Fibroblast of the conjunctiva (primary cell): ENCODE measurements around the gene YOD1.

Experiments used
- DNase-seq: peaks from one replicate; pipeline ENCODE4 v3.0.0-alpha.2; 2010; ENCODE audit warnings: low read depth

YOD1 gene

DNA sequence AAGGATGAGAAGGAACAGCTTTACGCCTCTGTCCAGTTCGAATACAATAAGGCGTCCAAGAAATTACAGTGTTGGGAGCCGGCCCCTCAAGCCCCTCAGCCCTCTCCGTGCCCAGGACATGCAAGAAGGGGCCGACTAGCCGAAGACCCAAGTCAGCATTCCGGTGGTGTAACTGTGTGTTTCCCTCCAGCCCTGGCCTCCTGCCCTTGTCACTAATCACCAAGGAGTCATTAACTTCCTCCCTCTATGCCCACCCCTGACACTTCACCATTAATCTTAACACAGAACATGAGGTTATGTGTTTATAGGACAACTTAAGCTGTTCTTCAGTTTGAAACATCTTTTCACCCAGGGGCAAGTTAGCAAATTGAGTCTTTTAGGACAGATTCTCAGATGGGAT, 21.2 kb upstream of the YOD1 start:
- DNase-seq: no peak

DNA sequence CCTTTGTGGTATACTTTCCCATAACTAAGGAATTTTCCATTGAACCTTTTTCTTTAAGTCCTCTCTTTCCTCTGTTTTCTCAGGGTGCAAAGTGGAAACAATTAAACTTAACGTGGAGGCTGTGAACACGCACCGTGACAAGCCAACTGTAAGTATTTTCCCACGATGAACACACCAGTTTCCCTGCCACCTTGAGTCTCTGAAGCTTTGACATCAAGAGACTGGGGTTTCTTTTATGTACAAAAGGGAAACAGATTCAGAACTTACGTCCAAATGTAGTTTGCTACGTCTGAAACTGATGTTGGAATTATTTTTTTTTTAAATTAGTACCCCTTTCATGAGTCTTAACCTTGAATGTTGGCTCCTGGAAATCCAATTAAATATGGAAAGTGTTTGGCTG, 20.4 kb upstream of the YOD1 start:
- no peak for DNase-seq

DNA sequence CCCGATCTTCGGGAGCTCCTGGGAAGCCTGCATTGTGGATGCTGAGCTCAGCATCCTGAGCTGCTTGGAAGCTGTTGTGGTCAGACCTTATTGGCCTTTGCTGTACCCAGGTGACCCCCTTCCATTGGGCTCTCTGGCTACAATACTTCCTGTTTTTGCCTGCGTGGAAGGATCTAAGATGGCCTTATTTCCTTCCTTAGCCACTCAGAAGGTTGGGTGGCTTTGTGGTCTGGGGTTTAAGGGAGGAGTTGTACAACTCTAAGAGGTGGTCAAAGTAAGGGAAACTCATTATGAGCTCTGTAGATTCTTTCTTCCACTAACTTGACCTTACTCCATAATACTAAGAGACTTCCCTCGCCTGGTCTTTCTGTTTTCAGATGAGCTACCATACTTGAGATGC, 19.8 kb upstream of the YOD1 start:
- no peak for DNase-seq

DNA sequence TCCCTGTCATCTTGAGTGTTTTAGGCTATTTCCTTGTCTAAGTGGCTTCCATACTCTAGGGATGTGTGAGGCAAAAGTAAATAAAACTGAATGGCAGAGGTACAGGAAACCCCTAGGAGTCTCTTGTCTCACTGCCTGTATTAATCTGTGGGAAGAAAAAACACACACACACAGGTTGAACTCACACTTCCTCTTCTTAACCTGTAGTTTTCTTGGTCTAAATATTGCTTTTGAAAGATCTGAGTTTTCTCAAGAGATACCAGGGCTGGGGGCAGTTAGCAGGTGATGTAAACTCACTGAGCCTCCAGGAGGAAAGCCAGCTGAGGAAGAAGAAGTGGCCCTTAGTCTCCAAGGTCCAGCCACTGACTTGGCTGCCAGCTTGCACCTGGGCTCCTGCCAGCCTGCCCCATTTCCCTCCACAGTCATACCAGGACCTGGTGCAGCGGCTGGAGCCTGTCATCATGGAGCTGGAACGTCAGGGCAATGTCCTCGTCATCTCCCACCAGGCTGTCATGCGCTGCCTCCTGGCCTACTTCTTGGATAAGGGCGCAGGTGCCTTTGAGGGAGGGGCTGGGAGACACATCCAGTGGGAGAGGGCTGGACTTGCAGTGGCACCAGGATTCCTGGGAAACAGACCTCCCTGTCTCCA, 19.0 kb upstream of the YOD1 start:
- no peak for DNase-seq

DNA sequence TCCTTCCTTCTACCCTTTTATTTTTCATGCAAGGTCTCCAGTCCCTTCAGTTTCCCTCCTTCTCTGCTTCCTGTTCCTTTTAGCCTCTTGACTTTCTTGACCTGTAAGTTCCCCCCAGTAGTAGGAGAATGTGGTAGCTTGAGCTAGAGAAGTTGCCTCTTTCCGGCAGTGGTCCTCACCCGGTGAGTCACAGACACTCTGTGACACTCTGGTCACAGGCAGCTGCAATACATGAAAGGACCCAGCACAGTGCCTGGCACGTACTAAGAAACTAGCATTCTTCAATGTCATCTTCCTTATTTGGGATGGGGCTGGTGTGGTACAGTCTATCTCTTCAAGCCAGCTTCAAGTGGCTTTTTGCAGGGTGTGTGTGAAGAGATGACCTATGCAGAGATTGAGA, 18.1 kb upstream of the YOD1 start:
- DNase-seq: no peak

DNA sequence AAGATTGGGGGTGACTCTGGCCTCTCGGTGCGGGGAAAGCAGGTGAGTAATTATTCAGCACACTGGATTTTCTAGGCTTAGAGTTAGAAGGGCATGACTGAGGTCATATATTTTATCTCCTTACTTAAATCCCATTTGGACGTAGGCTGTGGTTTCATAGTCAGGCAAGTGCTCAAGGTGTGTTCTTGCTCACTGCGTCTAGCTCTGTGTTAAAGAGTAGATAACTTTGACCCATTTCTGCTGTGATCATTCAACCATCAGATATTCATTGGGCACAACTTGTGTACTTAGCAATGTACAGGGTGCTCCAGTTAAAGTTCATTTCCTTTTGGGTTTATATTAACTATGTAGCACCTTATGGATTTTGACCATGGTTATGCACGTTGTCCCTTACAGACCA, 16.7 kb upstream of the YOD1 start:
- DNase-seq: no peak

DNA sequence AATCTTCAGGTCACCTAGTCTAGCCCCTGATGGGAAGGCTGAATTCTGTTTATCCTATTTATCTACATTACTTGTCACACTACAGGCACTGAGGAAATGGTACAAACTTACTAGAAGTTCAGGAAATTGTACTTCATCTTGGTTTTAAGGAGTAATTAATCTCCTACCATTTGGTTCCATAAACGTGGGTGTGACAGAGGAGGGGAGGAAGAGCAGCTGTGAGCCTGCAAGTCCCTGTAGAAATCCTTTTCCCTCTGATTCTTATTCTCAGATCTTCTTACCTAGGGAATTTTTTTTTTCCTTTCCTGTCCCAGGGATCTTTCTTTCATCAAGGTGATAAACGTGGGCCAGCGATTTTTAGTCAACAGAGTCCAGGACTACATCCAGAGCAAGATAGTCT, 16.2 kb upstream of the YOD1 start:
- no peak for DNase-seq

DNA sequence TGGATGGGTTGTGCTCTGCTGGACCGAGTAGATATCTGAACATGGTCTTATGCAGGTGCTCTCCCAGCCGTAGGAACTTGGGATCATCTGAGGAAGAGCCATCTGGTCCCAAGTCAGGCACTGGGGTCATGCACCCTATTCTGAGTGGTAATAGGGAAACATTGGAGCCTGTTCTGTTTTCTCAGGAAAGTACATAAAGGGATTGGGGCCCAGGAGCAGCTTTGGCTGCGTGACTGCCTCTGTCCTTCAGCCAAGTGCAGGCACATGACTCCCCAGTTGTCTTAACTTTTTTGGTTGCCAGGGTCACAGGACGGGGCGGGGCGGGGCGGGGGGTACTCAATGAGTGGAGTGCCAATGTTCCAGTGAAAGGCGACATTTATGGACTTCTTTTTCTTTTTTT, 13.6 kb upstream of the YOD1 start:
- no peak for DNase-seq

DNA sequence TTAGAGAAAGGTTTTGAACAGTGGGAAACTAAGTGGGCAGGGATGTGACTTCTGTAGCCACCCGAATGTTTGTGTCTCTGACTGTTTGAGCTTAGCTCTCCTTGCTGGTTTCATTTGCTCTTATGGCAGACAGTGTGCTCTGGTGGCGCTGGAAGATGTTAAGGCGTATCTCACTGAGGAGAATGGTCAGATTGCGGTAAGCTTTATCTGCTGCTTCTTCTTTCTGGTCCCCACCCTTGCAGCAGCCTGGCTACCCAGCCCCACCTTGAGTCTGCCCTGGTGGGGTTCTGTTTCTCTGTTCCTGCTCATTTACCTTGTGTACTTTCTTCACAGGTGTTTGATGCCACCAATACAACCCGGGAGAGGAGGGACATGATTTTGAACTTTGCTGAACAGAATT, 12.0 kb upstream of the YOD1 start:
- DNase-seq: no peak

DNA sequence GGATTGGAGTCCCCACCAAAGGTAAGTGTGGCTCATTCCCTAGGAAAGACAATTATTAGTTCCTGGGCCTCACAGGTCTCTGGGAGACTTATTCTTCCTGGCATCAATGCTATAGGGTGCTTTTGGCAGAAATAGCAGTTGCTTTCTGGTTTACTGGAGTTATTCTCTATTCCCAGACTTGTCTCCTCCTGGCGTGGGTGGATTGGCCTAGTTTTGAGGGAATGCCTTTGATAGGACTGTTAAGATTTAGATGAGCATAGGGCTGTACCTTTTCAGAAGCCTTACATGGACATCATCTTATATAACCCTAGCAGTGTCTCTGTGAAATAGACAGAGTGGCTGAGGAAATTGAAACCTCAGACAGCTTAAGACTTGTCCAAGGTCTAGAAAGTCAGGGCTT, 11.1 kb upstream of the YOD1 start:
- DNase-seq: no peak

DNA sequence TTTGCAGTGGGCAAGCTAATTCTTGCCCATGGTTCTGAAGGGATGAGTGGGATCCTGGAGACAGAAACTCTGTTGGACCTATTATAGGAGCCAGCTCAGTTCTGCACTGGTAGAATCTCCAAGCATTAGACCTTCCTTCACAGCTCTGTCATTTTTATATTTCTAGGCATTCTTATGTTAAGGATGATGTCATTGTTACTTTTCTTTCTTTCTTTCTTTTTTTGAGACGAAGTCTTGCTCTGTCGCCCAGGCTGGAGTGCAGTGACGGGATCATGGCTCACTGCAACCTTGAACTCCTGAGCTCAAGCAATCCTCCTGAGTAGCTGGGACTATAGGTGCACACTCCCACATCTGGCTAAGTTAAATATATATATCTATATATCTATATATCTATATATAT, 9.6 kb upstream of the YOD1 start:
- no peak for DNase-seq

DNA sequence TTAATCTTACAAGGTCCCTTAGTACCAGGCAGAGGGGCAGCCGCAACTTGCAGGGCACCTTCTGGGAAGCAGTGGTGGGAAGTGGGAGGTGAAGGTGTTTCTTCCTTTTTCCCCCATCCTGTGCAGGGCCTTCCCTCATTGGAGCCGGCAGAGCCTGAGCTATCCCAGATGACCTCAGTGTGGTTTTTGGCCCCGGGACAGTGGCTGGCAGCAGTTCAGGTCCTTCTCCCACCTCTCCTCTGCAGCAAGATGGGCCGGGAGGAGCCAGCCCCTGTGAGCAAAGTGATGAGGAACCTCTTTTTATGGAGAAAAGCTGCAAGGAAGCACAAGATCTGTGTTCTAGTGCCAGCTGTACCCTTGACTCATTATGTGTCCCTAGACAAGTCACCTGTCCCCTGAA, 8.9 kb upstream of the YOD1 start:
- DNase-seq: no peak

DNA sequence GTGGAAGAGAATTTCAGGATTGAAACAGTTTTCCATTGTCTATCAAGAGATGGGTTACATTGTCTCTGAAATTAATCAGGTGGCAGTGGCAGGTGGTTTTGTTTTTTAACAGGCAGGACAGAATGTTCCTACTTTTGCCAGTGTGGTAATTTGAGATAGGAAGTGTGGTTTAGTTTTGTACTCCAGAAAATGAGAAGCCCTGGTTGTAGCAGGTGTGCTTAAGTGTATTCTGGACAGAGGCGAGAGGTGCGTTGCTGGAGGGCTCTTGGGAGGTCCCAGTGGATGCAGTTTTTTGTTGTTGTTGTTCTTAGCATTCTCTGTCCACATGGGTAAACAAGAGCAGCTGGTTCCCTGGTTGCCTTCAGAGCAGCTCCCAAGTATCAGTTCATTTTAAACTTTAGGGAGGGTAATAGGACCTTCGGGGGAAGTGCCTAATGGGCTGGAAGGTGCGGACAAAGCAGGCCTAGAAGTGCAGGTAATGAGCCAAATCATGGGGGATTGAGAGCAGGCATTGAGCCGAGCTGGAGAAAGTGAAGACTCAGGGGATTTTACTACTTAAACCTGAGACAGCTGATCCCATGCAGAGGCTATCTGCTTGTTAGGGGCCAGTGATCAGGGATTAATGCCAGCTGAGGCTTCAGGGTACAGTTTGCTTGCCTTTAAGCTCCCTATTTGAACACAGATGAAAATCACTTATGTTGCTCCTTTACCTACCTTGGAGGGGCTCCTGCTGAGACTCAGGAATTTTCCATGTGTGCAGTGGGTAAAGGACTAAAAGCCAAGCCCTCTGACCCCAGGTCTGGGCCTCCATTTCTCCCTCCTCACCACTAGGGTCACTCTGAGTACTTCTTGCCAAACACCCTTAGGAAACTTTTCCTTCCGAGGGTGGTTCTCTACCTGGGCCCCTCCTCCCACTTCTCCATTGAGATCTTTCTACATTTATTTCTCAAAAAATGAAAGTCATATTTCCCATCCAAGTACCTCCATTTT, 8.2 kb upstream of the YOD1 start:
- DNase-seq: no peak

DNA sequence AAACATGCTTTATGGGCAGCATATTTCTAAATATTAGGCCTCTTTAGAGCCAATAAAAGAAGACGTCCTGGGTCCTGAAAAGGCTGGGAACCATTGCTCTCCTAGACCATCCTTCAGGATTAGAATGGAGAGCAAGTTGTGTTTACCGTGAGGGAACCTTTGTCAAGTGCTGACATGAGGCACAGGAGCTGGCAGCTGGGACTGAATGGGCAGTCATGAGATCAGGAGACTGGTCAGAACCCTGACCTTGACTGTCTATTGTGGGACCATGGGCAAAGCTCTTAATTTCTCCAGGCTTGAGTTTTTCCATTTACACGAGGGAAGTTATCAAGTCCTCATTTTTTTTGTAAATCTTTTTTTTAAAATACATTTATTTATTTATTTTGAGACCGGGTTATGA, 7.2 kb upstream of the YOD1 start:
- no peak for DNase-seq

DNA sequence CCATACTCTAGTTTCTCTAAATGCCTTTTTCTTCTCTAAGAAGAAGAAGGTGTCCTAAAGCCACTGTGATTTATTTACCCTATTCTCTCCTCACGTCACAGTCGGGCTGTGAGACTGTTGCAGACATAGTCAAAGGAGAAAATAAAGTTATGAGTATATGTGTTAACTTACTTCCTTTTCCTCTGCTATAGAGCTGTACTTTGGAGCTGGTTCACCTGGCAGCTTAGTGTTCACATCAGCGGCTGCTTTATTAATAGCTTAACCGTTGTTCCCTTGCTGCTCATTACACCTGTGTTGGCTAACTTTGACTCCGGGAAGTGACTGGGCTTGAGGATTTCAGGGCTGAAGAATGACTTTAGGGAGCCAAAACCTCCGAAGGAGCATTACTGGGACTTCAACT, 5.7 kb upstream of the YOD1 start:
- DNase-seq: no peak

DNA sequence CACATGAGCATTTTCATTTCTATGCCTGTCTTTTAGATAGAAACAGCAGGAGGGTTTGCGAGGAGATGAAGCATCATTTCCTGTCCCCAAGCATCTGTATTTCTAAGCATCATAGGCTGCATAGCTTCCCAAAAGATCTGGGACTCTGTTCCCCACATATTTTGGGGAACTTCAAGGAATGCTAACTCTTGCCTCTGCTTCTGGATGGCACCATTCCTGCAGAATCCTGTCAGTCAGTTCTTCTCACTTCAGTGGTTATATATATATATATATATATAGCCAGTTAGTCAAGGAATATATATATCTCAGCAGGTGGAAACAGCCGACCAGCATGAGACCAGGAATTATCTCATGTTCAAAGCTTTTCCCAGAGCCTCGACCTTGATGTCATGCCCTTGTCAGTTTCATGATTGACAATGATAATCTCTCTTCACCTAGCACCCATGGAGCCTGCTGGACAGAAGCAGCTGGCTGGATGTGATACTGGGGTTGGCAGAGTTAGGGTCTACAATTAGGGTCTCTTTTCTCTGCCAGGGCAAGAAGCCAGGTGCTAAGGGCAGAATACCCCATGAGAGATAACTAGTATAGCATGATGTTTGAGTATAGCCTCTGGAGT, 4.5 kb upstream of the YOD1 start:
- no peak for DNase-seq

DNA sequence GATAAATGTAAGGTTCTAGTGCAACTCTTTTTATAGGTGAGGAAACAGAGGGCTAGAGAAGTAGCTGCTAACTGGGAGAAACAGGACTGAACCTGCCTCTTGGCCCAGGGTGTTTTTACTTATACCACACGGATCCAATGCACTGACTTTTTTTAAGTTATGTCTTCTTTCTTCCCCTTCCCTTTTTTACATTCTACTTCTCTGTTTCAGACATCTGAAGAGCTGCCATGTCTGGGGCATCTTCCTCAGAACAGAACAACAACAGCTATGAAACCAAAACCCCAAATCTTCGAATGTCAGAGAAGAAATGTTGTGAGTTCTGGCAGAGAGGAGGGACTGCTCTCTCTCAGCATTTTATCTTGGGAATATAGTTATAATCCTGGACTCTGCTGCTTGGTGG, 3.5 kb upstream of the YOD1 start:
- DNase-seq: no peak

DNA sequence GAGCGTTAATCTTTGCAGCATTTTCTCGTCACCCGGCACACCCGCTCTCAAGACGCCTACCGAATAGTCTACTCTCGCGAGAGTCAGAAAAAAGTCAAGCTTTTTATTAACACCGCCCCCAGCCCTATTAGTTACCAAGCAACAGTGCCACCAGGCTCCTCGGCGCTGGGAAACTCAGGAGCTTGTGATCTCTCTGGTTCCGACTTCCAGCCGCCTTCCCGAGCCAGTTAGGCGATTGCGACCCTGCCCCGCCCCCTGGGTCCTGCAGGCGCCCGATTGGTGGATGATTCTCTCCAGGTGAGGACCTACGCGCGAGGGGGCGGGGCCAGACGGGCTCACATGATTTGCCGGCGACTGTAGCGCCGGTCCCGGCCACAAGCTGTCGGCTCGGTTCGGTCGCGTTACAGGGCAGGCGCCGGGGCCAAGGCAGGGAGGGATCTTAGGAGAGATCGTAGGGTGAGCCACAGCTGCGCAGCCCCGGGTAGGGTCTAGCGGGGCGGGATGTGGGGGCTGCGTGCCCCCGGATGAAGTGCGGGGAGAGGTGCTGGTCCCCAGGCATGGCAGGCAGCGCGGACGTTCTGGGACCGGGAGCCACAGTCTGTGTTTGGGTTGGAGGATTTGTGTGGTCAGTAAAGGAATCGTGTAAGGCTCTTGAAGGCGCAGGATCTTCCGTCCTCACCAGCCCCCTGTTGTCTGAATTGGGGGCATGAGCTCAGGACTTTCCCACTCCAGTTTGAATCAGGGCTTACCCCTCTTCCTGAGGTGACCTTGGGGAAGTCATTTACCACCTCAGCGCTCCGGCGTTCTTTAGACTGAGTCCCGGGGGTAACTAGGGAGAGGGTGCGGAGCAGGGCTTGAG, 2.1 kb upstream of the YOD1 start, which contains the start of gene PFKFB2:
Gene PFKFB2 (plus strand): TSS at position 365 of the 859 bp plus-strand sequence. CDS start 1,443 bp downstream, outside the sequence.
- peak; percentile 88 for DNase-seq

DNA sequence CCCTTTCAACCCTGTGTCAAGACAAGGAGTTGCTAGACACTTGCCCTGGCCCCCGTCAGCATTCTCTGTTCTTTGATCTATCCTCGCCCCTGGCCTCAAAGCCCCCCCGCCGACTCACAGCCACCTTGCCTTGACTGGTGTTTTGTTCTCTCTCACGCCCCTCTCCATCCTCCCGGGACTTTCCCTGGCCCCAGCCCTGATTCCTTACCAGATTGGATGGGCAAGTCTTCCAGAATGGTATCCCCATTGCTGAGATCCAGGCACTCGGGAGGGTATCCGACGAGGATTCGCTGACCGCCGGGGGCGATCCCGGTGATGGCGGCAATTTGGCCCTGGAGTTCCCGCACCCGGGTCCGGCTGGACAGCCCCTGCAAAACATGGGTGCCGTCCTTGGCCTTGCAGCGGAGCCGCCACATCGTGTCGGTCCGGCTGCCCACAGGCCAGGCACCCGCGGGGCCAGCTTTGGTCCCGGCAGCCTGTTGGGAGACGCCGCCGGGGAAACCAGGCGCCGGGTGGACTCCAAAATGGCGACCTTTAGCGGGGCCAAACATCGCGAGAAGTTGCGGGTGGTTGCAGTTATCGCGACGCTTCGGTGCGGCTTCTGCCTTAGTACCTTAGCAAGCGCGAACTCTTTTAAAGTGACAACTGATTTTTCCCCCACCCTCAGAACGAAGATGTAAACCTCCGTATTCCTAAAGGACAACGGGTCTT, 373 bp downstream of the YOD1 start:
- peak; percentile 83 for DNase-seq

DNA sequence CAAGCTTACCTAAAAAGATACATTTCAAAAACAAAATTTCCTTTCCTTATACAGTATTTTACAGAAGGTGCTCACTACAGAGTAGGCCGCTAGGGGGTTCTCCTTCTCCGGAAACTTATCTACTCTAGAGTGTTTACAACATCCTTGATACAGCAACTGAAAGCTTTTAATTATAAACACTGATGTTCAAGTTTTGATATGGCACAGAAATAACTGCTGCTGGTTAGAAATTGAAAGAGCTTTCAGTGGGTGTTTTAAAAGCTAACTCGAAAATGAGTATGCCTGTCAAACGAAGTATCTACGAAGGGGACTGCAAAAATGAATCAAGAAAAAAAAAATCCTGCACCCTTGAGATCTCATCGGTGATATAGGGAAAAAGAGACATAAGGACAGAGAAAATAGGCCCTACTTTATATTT, 1.0 kb downstream of the YOD1 start:
- DNase-seq: peak; percentile 34

DNA sequence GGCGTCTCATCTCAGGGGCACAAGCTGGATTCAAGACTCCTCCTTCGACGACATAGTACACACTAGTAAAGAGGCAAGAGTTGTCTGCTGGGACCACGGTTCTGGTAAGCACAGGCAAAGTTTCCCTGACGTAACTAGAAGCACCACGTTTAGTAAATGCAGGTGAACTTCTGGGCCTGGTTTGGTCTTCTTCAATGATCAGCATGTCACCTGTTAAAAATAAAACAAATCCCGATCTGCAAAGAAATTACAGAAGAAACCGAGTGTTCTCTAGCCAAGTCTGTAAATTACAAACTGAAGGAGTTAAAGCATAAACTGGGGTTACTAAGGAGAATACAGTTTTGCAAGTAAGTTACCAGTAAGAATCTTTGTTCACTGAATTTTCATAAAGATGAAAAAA, 1.5 kb downstream of the YOD1 start:
- DNase-seq: no peak
